Stimulated activated CD4-positive, alpha-beta T cell treated with anti-CD3 and anti-CD28 coated beads, Interleukin-1b, Interleukin-23, amount 100 ng/mL, for 48 hours (primary cell): ENCODE measurements around the gene ARMC9.
A peak's percentile ranks its signal among the peaks of the same experiment; 100 is the strongest.
"Not testable (repeated sequence)": the region's sequence is repeated elsewhere in the genome, so short reads cannot be mapped to it uniquely, and the experiment has no call there.

Experiments used
- DNase-seq: peaks from one replicate; pipeline ENCODE4 v3.0.0-alpha.2; 2020

Gene ARMC9

GRCh38 chr2:231245249-231246094, 47.0 kb downstream of the ARMC9 start:
- no peak for DNase-seq

- no peak for DNase-seq
Observed at GRCh38 chr2:231246171-231246842, 47.9 kb downstream of the ARMC9 start.

- no peak for DNase-seq
Observed at GRCh38 chr2:231250146-231250545, 51.7 kb downstream of the ARMC9 start.

- DNase-seq = no peak
Observed at GRCh38 chr2:231250698-231251097, 52.3 kb downstream of the ARMC9 start.

GRCh38 chr2:231253292-231253691, 54.9 kb downstream of the ARMC9 start:
- not testable (repeated sequence) for DNase-seq

GRCh38 chr2:231256494-231256893, 58.1 kb downstream of the ARMC9 start:
- DNase-seq = no peak

GRCh38 chr2:231257763-231258162, 59.3 kb downstream of the ARMC9 start:
- no peak for DNase-seq

GRCh38 chr2:231258701-231259100, 60.3 kb downstream of the ARMC9 start:
- DNase-seq = no peak

- DNase-seq = no peak
Observed at GRCh38 chr2:231259104-231259503, 60.7 kb downstream of the ARMC9 start.

GRCh38 chr2:231260442-231261208, 62.2 kb downstream of the ARMC9 start:
- DNase-seq = no peak

GRCh38 chr2:231263118-231263831, 64.8 kb downstream of the ARMC9 start:
- no peak for DNase-seq

- no peak for DNase-seq
Observed at GRCh38 chr2:231270221-231271114, 72.0 kb downstream of the ARMC9 start.

GRCh38 chr2:231272991-231273390, 74.6 kb downstream of the ARMC9 start:
- no peak for DNase-seq

GRCh38 chr2:231276987-231277386, 78.6 kb downstream of the ARMC9 start:
- peak; percentile 15 for DNase-seq

- no peak for DNase-seq
Observed at GRCh38 chr2:231277962-231278361, 79.5 kb downstream of the ARMC9 start.

GRCh38 chr2:231278868-231279267, 80.4 kb downstream of the ARMC9 start:
- no peak for DNase-seq

GRCh38 chr2:231280846-231281245, 82.4 kb downstream of the ARMC9 start:
- no peak for DNase-seq

- no peak for DNase-seq
Observed at GRCh38 chr2:231284296-231284695, 85.9 kb downstream of the ARMC9 start.

- DNase-seq = no peak
Observed at GRCh38 chr2:231286964-231287363, 88.5 kb downstream of the ARMC9 start.

- no peak for DNase-seq
Observed at GRCh38 chr2:231287696-231288095, 89.3 kb downstream of the ARMC9 start.

- DNase-seq = no peak
Observed at GRCh38 chr2:231288590-231288989, 90.2 kb downstream of the ARMC9 start.
